AG20443 (cell line): ENCODE results near the gene THRSP.

ENCODE experiments used
- DNase-seq: peaks from one replicate; pipeline ENCODE4 v3.0.0; 2012; ENCODE audit warnings: low spot score, mixed read lengths

The THRSP gene

DNA sequence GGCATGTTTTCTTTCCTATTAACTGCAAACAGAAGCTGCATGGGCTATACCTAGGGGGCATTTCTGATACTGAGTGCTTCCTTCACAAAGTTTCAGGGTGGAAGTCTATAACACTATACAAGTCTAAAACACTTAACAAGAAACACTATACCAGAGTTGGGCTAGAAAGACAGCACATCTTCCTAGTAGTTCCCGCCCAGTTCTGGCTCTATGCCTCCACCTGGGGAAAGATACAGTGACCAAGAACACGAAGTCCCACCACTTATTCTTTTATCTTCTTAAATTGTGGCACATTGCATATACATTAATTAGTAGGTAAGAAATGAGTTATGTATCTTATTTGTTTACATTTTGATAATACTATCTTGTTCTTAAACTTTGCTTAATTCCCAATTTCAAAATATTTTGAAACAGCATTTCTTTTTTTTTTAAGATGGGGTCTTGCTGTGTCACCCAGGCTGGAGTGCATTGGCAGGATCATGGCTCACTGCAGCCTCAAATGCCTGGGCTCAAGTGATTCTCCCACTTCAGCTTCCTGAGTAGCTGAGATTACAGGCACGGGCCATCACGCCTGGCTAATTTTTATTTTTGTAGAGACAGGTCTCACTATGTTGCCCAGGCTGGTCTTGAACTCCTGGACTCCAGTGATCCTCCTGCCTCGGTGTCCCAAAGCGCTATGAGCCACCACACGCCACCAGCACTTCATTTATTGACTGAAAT lies 34.2 kb downstream of the THRSP start:
- no peak for DNase-seq

DNA sequence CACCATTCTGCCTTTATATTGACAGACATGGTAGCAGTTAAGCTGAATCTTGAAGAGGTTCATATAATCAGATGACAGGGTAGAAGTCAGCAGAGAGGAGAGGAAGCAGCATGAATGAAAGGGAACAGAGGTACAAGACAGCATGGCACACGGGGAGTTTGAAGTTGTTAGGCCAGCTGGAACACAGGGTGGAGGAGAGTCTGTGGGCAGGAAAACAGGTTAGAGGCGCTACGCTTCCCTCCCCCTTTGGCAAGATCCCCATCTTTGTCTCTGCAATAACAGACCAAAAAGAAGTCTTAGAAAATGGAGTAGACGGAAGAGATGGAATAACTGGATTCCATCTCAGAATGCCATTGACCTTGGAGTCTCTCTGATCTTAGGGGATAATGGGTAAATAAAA lies 36.0 kb downstream of the THRSP start:
- no peak for DNase-seq

DNA sequence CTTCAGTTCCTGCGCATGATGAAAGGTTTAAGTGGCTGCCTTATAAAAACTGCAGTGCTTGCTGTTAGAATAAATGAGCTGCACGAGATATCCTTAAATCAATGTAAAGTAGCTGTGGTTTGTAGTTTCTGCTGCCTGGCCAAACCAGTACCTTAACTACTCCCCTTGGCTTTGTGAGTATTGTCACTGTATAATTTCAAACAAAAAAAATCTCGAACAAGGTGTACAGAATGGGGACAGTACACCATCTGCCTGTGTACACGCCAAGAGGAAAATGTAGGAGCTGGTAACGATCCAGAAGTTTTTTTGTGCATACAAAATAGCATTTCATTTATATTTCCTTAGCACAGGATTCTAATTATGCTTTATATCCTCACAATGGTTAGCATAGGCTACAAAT lies 36.6 kb downstream of the THRSP start:
- DNase-seq = no peak

DNA sequence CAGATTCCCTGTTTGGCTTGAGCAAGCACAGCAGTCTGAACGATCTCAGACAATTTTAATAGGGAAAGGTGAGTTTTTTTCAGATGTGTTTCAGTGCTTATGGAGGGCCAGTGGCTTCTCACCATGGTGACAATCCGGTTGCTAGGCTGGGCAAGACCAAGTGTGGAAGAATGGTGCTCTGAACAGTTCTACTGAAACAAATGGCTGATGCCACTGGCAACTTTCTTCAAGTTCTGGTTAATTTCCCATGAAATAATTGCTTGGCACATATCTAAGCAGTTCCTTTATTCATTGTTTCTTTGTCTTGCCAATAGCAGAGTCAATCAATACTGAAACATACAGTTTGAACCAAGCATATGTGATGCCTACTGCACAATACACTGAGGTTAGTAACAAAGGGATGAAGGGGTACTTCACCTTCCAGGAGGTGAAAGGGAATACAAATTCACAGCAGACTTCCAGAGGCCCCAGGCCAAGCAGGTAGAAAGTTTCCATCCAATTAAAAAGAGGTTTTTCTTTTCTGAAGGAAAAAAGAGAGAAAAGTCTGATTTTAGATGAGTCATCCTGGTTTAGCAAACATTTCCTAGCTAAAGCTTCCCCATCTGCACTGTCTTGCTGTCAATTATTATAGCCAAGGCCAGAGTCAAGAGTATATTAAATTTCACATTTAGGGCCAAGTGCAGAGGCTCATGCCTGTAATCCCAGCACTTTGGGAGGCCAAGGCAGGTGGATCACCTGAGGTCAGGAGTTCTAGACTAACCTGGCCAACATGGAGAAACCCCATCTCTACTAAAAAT lies 37.2 kb downstream of the THRSP start:
- DNase-seq = no peak

DNA sequence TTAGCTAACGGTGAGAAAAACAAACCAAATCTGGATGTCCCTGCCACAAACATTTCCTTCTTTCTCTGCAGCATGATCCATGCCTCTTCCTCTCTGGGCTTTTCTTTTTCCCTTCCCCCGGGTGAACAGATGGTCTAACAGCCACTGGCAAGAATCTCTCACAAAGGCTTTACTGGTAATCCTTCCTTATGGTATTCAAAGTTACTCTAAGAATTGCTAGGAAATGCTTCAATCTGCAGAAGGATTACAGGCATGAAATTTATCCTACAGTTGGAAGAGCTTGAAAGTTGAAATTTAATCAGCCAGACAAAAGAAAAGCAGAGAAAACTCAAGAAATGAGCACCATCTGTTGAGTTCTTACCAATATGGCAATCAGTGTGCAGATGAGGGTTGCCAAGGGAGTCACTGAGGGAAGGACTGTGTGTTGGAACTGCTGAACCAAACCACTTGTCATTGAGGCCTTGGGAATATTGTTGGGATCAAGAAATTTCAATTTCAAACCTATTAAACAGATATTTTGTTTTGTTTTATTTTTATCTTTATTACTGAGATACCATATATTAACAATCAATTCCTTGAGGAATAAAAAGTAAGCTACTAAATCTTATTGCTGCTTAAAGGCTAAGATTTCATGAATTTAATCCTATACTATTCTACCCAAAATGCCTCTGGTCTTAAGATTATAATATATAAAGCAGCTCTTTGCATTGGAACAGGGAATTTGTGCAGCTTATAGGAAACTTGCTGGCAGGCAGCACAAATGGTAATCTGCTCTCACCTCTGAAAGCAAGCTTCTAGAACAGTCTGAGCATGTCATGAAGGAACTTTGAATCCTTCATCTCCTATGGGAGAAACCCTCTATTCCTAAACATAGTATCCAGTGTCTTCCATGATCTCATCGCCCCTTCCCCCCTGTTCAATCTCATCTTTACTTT lies 45.7 kb downstream of the THRSP start:
- DNase-seq = no peak

DNA sequence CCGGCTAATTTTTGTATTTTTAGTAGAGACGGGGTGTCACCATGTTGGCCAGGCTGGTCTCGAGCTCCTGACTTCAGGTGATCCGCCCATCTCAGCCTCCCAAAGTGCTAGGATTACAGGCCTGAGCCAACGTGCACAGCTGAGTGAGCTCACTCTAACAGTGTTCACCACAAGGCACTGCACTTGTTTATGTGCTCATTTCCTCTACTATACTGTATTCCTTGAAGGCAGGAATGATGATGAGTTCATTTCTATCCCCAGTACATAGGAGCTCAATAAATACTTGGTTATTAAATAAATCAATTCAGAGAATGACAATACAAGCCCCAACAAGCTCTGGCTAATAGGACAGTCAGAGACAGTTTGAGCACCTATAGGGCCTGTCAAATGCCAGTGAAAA lies 46.7 kb downstream of the THRSP start:
- DNase-seq = no peak

DNA sequence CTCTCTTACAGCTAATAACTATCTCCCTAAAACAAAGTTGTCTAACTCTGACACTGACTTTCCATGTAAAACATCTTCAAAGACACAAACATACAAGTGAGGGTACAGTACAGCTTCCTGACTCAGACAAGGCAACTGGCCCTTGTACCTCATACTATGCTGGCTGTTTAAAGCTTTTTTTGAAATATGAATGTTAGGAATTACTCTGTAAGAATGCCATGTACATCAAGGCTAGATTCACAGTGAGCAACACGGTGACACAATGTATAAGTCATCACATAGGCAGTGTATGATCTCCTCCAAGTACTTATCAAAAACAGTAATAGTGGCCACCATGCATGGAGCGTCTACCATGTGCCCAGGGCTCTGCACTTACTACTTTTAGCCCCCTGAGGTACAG lies 47.2 kb downstream of the THRSP start:
- DNase-seq = no peak

DNA sequence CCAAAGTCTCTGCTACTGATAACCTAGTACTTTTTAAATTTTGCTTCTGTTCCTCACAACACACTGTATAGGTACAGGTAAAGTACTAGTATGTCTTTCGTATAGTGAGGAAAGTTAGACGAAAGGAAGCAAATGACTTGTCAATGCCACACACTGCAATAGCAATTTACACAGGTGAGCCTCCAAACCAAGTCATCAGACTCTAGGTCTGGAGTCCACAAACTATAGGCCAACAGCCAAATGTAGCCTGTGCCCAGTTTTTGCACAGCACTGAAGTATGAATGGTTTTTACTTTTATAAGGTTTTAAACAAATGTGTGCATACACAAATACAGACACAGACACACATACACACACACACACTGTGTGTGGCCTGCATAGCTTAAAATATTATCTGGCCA lies 47.6 kb downstream of the THRSP start:
- DNase-seq = no peak

DNA sequence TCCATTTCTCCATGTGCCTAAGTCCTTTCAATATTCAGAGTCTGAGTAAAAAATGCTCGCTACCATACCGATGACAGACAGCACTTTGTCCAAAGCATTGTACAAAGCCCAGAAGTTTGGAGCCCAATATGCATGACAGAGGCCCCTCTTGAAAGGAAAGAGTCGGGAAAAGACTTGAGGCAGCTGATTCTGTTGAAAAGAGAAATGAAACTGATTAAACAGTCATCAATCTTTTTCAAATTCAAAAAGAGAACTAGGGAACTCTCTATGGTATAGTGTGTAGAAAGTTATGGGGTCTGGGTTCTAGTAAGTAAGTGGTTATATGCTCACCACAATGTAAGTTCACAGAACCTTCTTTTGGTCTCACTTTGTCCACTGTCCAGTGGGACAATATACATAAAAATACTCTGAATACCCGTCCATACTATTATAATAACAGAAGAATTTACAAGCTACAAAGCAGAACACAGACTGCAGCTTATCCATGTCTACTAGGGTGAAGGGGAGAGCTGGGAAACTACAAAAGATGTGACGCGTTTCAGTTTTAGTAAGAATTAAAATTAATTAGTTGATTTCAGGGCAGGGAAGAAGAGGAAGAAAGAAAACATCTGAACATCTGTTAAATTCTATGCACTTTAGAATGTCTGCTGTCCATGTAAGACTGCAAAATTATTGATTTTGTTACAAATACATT lies 49.1 kb downstream of the THRSP start:
- DNase-seq = no peak
